Activated T-cell treated with anti-CD3 and anti-CD28 coated beads, Interleukin-2, amount 50 U/mL, for 72 hours (primary cell): ENCODE results near the gene CREM. TPM values are rescaled to one million over a fixed set of nuclear protein-coding genes. Genes with fewer than 3 reads are reported as not detected.
"Not testable (repeated sequence)": the region's sequence is repeated elsewhere in the genome, so short reads cannot be mapped to it uniquely, and the experiment has no call there.

Source experiments
- ATAC-seq, 2 donors: fragments of 150-1000 bp; cut with Tn5 transposase; replicated peaks in 1 of 2; 2 replicates each; pipeline ENCODE4 v1.10.0; 2021; ENCODE audit warnings: moderate library complexity in 2 of 2, mild to moderate bottlenecking in 1 of 2
- DNase-seq, 2 donors: peaks; one replicate each; pipeline ENCODE4 v3.0.0; 2021 to 2022; ENCODE audit warnings: mixed read lengths in 1 of 2
- H3K27ac Mint-ChIP-seq: one replicate; pipeline ENCODE4 v1.8.0; 2022; ENCODE audit warnings: mild to moderate bottlenecking, moderate library complexity, mixed read lengths
- H3K27me3 Mint-ChIP-seq: one replicate; pipeline ENCODE4 v1.8.0; 2022; ENCODE audit warnings: low read depth, mixed read lengths
- H3K36me3 Mint-ChIP-seq, 2 donors: one replicate each; pipeline ENCODE4 v1.8.0; 2022; ENCODE audit warnings: mixed read lengths in 2 of 2, mild to moderate bottlenecking in 1 of 2; ENCODE audit not compliant: insufficient read depth in 2 of 2
- H3K4me1 Mint-ChIP-seq: one replicate; pipeline ENCODE4 v1.8.0; 2022; ENCODE audit warnings: low read depth, mixed read lengths
- H3K4me3 Mint-ChIP-seq, 2 donors: one replicate each; pipeline ENCODE4 v1.8.0; 2022; ENCODE audit warnings: mild to moderate bottlenecking in 2 of 2, mixed read lengths in 2 of 2, moderate library complexity in 2 of 2
- H3K9me3 Mint-ChIP-seq, 2 donors: one replicate each; pipeline ENCODE4 v1.8.0; 2022; ENCODE audit warnings: mixed read lengths in 2 of 2
- total RNA-seq, 2 donors: library from RNA; stranded (reverse); gene quantifications; one replicate each; pipeline ENCODE4 v1.2.3, GENCODE V29; 2022

CREM gene
- 100 to 1,000 TPM; 215 to 250 TPM for total RNA-seq

DNA sequence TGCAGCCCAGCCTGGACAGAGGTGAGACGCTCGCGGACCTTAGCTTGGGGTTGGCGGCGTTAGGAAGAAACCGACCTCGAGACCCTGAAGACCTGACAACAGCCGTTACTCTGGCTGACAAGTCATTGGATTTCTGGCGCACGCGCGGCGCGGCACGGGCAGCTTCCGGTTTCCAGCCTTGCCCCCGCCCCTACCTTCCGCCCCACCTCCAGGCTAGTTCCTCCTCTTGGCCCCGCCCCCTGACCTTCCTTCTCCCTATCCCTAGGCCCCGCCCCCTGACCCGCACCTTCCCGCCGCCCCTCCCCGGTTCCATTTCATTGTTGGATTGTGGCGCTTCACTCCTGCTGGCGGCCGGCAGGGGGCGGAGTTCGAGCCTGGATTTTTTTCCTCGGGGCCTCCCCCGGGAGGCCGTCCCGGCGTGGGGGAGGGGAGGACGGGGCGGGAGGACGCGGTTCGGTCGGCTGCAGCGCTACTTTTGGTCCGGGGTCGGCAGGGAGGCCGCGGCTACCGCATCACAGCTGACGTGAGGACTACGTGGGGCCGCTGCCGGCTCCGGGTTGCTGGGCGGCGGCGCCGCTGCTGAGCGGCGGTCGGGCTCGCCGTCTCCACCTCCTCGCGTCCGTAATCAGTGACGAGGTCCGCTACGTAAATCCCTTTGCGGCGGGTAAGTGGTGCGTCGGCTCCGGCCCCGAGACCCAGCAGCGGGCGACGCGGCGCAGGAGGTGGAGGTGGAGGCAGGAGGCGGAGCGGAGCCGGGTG lies at the start of gene CREM:
CREM (plus strand) TSS at position 317 of the 759 bp plus-strand sequence. CDS start 10,990 bp downstream, outside the sequence.
- H3K9me3 Mint-ChIP-seq = no peaks in the 10 kb centered on the region
- DNase-seq (peak; percentile 100), ATAC-seq (peak; percentile 87 to 89)
- H3K4me1 Mint-ChIP-seq = peaks cover 70% of the 10 kb centered on the region
- peak within 1 kb of the TSS; percentile 94 to 96 for H3K4me3 Mint-ChIP-seq
- peak within 1 kb of the TSS; percentile 97 for H3K27ac Mint-ChIP-seq
- peaks cover 3 to 18% of the 10 kb centered on the region in 2 donors for H3K36me3 Mint-ChIP-seq
- no peaks in the 10 kb centered on the region for H3K27me3 Mint-ChIP-seq

DNA sequence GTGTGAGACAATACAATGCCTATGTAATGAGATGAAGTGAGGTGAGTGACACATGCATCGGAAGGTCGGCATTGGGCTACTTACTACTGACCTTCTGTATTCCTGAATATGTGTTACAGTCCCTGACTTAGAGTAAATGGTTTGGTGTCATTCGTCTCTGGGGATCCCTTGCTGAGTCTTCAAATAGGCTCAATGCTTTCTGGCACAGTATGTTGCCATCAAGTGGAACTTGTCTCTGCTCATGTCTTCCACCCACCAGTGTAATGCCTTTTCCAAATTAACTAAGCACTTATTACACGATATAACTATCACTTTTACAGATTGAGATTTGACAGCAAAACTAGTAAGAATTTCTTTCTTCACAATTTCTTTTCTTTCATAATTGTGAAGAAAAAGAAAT lies 47.4 kb upstream of the CREM start:
- Mint-ChIP-seq H3K27ac (no peak overlapping the region), H3K36me3 (peaks cover 0 to 14% of the 10 kb centered on the region in 2 donors), H3K27me3 (no peaks in the 10 kb centered on the region), H3K4me3 (no peak overlapping the region), H3K9me3 (no peaks in the 10 kb centered on the region), H3K4me1 (peaks cover 27% of the 10 kb centered on the region)
- ATAC-seq (no peak), DNase-seq (no peak)

DNA sequence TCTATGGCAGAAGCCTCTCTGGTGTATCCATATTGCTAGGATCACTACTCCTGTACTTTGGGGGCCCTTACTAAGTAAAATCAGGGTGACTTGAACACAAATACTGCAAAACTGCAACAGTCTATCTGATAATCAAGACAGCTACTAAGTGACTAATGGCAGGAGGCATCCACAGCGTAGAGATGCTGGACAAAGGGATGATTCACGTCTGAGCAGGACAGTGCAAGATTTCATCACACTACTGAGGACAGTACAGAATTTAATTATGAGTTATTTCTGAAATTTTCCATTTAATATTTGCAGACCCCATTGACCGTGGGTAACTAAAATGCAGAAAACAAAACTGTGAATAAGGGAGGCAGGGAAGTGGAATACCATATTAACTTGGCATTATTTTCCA lies 46.9 kb upstream of the CREM start:
- no peak for DNase-seq
- ATAC-seq = no peak
- H3K27ac Mint-ChIP-seq = no peak overlapping the region
- H3K4me1 Mint-ChIP-seq = peaks cover 25% of the 10 kb centered on the region
- H3K27me3 Mint-ChIP-seq = no peaks in the 10 kb centered on the region
- H3K36me3 Mint-ChIP-seq = peaks cover 0 to 13% of the 10 kb centered on the region in 2 donors
- H3K9me3 Mint-ChIP-seq = no peaks in the 10 kb centered on the region
- H3K4me3 Mint-ChIP-seq = no peak overlapping the region

DNA sequence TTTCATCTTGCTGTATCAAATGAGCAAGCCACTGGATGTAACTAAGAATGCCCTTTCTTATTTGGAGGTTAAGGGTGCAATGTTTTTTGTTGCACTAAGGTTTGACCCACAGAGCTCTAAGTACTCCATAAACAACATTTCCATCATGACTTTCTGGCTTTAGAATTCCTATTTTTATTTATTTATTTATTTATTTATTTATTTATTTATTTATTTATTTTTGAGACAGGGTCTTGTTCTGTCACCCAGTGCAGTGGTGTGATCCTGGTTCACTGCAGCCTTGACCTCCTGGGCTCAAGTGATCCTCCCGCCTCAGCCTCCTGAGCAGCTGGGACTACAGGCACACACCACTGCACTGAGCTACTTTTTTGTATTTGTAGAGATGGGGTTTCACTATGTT lies 46.4 kb upstream of the CREM start:
- not testable (repeated sequence) for H3K27ac Mint-ChIP-seq, H3K4me3 Mint-ChIP-seq, H3K27me3 Mint-ChIP-seq, H3K9me3 Mint-ChIP-seq, DNase-seq, ATAC-seq
- H3K4me1 Mint-ChIP-seq = peaks cover 23% of the 10 kb centered on the region
- peaks cover 0 to 13% of the 10 kb centered on the region in 2 donors for H3K36me3 Mint-ChIP-seq

DNA sequence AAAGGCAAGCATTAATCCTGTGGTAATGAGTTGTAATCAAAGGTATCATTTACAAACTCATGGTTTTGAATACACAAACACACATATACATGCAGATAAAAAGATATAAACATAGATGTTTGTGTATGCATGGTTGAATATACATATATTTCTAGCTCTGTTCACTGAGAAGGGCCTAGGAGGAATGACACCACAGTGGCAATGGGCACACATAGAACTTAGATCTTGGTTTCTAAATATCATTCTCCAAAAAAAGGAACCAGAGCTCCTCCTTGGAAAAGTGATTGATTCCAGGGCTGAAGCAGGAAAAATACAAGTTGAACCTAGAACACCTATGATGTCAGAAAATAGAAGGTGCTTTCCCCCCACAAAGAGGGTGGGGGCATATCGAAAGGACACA lies 43.4 kb upstream of the CREM start:
- Mint-ChIP-seq H3K27ac (no peak overlapping the region), H3K27me3 (no peaks in the 10 kb centered on the region), H3K9me3 (no peaks in the 10 kb centered on the region), H3K36me3 (peaks cover 2 to 18% of the 10 kb centered on the region in 2 donors), H3K4me3 (no peak overlapping the region), H3K4me1 (peaks cover 52% of the 10 kb centered on the region)
- no peak for DNase-seq
- ATAC-seq = no peak

DNA sequence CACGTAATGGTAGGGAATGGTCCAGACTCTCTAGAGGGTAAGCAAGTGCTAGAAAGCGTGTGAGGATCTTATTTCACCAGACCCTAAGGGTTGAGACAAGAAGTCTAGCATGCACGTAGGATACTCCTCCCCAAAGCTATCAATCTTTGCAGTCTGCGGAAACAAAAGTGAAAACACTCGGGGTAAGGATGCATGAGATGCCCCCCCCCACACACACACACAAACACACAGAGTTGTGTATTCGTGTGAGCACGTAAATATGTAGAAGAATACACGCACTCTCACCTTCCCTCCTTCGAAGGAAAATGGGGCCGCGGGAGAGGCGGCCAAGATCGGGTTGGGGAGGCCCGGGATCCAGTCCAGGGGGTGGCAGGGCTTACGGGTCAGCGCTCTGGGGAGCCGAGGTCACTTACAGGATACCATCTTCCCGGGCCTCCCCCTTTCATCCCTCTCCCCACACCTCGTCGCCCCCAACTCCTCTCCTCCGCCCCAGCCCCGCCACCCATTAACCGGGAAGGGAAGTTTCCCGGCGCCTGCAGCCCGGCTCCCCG lies 37.0 kb upstream of the CREM start:
- peak overlapping the region; percentile 94 for H3K27ac Mint-ChIP-seq
- no peaks in the 10 kb centered on the region for H3K9me3 Mint-ChIP-seq
- H3K4me1 Mint-ChIP-seq = peaks cover 51% of the 10 kb centered on the region
- peaks cover 5 to 7% of the 10 kb centered on the region in 2 donors for H3K36me3 Mint-ChIP-seq
- H3K4me3 Mint-ChIP-seq = peak overlapping the region; percentile 88 to 91
- H3K27me3 Mint-ChIP-seq = no peaks in the 10 kb centered on the region
- DNase-seq = peak; percentile 11 to 16
- ATAC-seq = peak; percentile 17 to 21

DNA sequence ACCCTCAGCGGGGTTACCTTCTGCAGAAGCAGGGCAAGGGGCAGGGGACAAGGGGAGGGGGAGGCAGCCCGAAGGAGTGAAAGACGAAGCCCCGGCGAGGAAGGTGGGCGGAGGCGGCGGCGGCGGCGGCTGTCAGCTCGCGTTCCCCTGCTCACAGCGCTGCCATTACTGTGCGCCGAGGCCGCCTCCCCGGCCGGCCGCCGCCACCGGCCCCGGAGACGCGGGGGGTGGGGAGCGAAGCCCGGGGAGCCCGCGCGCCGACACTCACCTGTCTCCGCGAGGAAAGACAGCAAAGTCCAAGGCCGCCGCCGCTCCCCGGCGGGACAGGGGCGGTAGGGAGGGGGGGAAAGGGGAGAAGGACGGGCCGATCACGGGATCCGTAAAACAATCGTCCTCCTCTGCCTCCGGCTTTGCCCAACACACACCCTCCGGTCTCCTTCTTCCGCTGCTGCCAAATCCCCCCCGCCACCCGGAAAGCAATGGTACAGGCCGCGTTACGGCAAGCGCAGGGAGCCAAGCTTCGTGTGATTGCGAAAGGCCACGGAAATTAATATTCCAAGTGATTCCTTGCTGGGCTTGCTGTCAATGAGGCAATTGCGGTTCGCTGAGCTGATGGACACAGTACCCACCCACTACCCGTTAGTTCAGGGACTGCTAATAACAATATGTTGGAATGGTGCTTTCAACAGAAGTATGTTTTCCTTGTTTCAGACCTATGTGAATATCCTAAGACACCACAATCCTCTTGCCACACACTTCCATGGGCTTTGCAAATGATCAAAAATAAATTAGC lies 36.3 kb upstream of the CREM start, which contains the start of gene CUL2:
CUL2 (minus strand) TSS at position 180 of the 793 bp plus-strand sequence. CDS start 19,024 bp downstream, outside the sequence.
- DNase-seq = peak; percentile 92 to 93

DNA sequence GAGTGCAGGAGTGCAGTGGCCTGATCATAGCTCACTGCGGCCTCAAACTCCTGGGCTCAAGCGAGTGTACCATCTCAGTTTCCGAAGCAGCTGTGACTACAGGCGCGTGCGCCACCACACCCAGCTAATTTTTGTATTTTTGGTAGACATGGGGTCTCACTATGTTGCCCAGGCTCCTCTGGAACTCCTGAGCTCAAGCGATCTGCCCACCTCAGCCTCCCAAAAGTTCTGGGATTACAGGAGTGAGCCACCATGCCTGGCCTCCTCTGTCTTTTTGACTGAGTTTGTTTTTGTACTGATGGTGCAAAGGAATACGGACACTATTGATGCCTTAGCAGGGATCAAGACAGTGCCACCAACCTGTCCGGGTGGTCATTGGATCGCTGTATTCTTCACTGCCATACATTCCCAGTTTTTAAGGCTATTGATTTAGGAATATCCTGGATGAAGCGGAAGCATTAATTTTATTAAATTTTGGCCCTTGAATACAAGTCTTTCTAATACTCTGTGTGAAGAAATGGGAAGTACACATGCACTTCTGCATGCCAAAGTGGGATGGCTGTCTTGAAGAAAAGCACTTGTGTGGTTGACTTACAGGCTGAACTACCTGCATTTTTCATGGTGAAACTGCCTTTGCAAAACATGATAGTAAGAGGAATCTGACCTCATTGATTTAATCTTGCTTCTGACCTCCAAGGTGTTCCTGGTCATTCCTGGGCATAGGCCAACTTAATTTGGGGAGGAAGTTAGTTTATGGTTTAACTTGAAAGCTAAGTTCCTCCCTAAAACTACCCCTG lies 34.5 kb upstream of the CREM start:
- Mint-ChIP-seq H3K36me3 (peaks cover 5 to 7% of the 10 kb centered on the region in 2 donors), H3K27ac (no peak overlapping the region), H3K4me3 (no peak overlapping the region), H3K9me3 (no peaks in the 10 kb centered on the region), H3K27me3 (peaks cover 12% of the 10 kb centered on the region), H3K4me1 (peaks cover 31% of the 10 kb centered on the region)
- ATAC-seq (no peak), DNase-seq (no peak)

More for the DNA sequence above, 36.3 kb upstream of the CREM start, which contains the start of gene CUL2:
- peak within 1 kb of the TSS; percentile 91 for H3K4me3 Mint-ChIP-seq
- peaks cover 5 to 7% of the 10 kb centered on the region in 2 donors for H3K36me3 Mint-ChIP-seq
- H3K27ac Mint-ChIP-seq = peak within 1 kb of the TSS; percentile 94
- H3K27me3 Mint-ChIP-seq = no peaks in the 10 kb centered on the region
- H3K9me3 Mint-ChIP-seq = no peaks in the 10 kb centered on the region
- peaks cover 49% of the 10 kb centered on the region for H3K4me1 Mint-ChIP-seq
- peak; percentile 98 for ATAC-seq

DNA sequence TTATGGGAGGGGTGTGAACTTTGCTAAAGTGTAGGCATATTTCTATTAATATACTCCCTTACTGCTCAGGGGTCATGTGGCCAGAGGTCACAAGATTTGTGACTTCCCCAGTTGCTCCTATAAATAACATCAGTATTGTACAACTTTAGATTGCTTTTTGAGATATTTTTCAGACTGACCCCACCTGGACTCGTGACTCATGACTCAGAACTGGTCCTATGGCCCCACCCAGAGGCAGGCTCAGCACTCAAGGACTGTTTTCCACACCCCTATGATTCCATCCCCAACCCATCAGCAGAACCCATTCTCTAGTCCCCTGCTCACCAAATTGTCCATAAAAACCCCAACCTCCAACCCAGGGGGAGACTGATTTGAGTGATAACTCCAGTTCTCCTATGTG lies 33.8 kb upstream of the CREM start:
- Mint-ChIP-seq H3K27me3 (peaks cover 12% of the 10 kb centered on the region), H3K27ac (no peak overlapping the region), H3K9me3 (no peaks in the 10 kb centered on the region), H3K4me1 (peaks cover 25% of the 10 kb centered on the region), H3K36me3 (peaks cover 0 to 5% of the 10 kb centered on the region in 2 donors), H3K4me3 (no peak overlapping the region)
- ATAC-seq (no peak), DNase-seq (no peak)

DNA sequence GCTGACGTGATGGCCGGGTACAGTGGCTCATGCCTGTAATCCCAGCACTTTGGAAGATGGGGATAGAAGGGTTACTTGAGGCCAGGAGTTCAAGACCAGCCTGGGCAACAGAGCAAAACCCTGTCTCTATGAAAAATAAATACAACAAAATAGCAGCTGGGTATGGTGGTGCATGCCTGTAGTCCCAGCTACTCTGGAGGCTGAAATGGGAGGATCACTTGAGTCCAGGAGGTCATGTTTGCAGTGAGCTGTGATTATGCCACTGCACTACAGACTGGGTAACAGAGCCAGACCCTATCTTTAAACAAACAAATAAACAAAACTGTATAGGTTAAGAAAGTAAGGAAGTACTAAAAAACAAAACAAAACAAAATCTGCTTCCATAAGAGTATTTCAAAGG lies 30.3 kb upstream of the CREM start:
- H3K4me1 Mint-ChIP-seq = peaks cover 3% of the 10 kb centered on the region
- no peak for DNase-seq
- ATAC-seq = no peak
- peaks cover 19% of the 10 kb centered on the region for H3K27me3 Mint-ChIP-seq
- H3K4me3 Mint-ChIP-seq = no peak overlapping the region
- no peak overlapping the region for H3K27ac Mint-ChIP-seq
- H3K36me3 Mint-ChIP-seq = peaks cover 0 to 3% of the 10 kb centered on the region in 2 donors
- no peaks in the 10 kb centered on the region for H3K9me3 Mint-ChIP-seq

DNA sequence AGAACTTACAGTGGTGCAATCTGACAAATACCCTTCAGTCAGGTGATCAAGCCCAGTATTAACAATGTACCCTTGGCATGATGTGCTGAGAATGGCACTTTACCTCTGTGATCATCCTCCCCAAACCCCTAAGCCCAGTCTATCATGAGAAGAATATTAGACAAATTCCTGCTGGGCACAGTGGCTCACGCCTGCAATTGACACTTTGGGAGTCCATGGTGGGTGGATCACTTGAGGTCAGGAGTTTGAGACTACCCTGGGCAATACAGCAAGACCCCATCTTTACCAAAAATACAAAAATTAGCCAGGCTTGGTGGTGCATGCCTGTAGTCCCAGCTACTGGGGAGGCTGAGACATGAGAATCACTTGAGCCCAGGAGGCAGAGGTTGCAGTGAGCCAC lies 29.1 kb upstream of the CREM start:
- H3K9me3 Mint-ChIP-seq = no peaks in the 10 kb centered on the region
- no peaks in the 10 kb centered on the region for H3K4me1 Mint-ChIP-seq
- H3K27ac Mint-ChIP-seq = no peak overlapping the region
- H3K4me3 Mint-ChIP-seq = no peak overlapping the region
- ATAC-seq (no peak), DNase-seq (no peak)
- H3K36me3 Mint-ChIP-seq = peaks cover 0 to 3% of the 10 kb centered on the region in 2 donors
- H3K27me3 Mint-ChIP-seq = peaks cover 19% of the 10 kb centered on the region

DNA sequence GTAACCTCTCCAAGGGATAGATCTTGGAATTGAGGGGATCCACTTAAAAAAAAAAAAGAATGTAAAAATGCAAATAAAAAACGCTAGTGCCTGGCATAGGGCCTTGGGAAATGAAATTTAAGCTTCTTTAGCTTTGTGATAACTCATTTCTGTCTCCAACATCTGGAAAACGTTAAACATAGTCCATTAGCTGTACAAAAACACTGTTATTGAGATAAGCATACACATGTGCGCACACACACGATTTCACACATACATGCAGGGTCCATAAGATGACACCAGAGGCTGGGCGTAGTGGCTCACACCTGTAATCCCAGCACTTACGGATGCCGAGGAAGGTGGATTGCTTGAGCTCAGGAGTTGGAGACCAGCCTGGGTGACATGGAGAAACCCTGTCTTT lies 22.8 kb upstream of the CREM start:
- ATAC-seq (no peak), DNase-seq (no peak)
- Mint-ChIP-seq H3K4me1 (no peaks in the 10 kb centered on the region), H3K4me3 (no peak overlapping the region), H3K36me3 (no peaks in the 10 kb centered on the region), H3K9me3 (no peaks in the 10 kb centered on the region), H3K27me3 (no peaks in the 10 kb centered on the region), H3K27ac (no peak overlapping the region)
